HG03342 (cell line): ENCODE results near the gene DKK2.
A peak's percentile ranks its signal among the peaks of the same experiment; 100 is the strongest.

Experiments used
- ATAC-seq: cut with Tn5 transposase; IDR thresholded peaks from one replicate; pipeline ENCODE4 v1.9.1; 2021; ENCODE audit warnings: mild to moderate bottlenecking, moderate library complexity; ENCODE audit not compliant: unreplicated experiment

DKK2 gene

GRCh38 chr4:107035819-107036583 lies at the start of gene DKK2:
Gene DKK2 (minus strand): TSS chr4:107036313. CDS start chr4:107035591, 722 bp downstream.
- no peak for ATAC-seq

GRCh38 chr4:107077192-107077591 lies 41.1 kb upstream of the DKK2 start:
- ATAC-seq, result no peak

GRCh38 chr4:107072836-107073736 lies 37.0 kb upstream of the DKK2 start:
- ATAC-seq, result no peak

- no peak for ATAC-seq
Measured at GRCh38 chr4:107071108-107071507, 35.0 kb upstream of the DKK2 start.

- ATAC-seq, result peak; percentile 52
Measured at GRCh38 chr4:107069049-107069448, 32.9 kb upstream of the DKK2 start.

- no peak for ATAC-seq
Measured at GRCh38 chr4:107068116-107068515, 32.0 kb upstream of the DKK2 start.

GRCh38 chr4:107066621-107067020 lies 30.5 kb upstream of the DKK2 start:
- no peak for ATAC-seq

- no peak for ATAC-seq
Measured at GRCh38 chr4:107065201-107065600, 29.1 kb upstream of the DKK2 start.

GRCh38 chr4:107060388-107060787 lies 24.3 kb upstream of the DKK2 start:
- no peak for ATAC-seq

- no peak for ATAC-seq
Measured at GRCh38 chr4:107058828-107059227, 22.7 kb upstream of the DKK2 start.

- peak; percentile 66 for ATAC-seq
Measured at GRCh38 chr4:107050525-107051135, 14.5 kb upstream of the DKK2 start.

- no peak for ATAC-seq
Measured at GRCh38 chr4:107046261-107046660, 10.1 kb upstream of the DKK2 start.

- no peak for ATAC-seq
Measured at GRCh38 chr4:107044170-107044569, 8.1 kb upstream of the DKK2 start.

- ATAC-seq, result no peak
Measured at GRCh38 chr4:107037199-107037584, 1.1 kb upstream of the DKK2 start.

- no peak for ATAC-seq
Measured at GRCh38 chr4:107036584-107037198, 578 bp upstream of the DKK2 start.

GRCh38 chr4:107034996-107035818 lies 906 bp downstream of the DKK2 start:
- no peak for ATAC-seq

- ATAC-seq, result no peak
Measured at GRCh38 chr4:107034091-107034995, 1.8 kb downstream of the DKK2 start.

- ATAC-seq, result no peak
Measured at GRCh38 chr4:107027379-107027778, 8.7 kb downstream of the DKK2 start.

GRCh38 chr4:107018344-107018735 lies 17.8 kb downstream of the DKK2 start:
- ATAC-seq, result no peak
